Measurements from ENCODE around the gene ZNF784. TPM values are rescaled to one million over a fixed set of nuclear protein-coding genes. Genes with fewer than 3 reads are reported as not detected.
A peak's percentile ranks its signal among the peaks of the same experiment; 100 is the strongest.

Gene ZNF784
- total and polyA plus RNA-seq, 9 of the 15 experiments (the other 6 are each of a cell fraction or from before 2014, with no cell fraction given), result 0.14 to 6.1 (median 2.1) TPM

DNA sequence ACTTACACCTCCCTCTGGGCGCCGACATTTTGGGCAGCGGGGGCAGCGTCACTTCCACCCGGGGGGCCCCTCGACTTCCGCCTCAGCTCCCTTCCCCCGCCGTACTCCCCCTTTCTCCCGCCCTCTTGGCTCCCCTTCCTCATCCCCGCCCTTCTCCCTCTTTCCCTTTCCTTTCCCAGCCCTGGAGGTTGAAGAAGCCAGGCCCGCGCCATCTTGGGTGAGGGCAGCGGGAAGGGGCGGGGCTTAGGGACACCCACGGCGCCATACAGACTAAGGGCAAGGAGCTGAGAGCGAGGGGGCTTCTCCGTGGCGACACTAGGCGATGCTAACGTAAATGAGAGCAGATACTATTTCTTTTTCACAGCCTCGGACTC is 24.9 kb downstream of the ZNF784 start, which contains the start of gene FIZ1 (continued):
- TF ChIP-seq, protein P1, sequence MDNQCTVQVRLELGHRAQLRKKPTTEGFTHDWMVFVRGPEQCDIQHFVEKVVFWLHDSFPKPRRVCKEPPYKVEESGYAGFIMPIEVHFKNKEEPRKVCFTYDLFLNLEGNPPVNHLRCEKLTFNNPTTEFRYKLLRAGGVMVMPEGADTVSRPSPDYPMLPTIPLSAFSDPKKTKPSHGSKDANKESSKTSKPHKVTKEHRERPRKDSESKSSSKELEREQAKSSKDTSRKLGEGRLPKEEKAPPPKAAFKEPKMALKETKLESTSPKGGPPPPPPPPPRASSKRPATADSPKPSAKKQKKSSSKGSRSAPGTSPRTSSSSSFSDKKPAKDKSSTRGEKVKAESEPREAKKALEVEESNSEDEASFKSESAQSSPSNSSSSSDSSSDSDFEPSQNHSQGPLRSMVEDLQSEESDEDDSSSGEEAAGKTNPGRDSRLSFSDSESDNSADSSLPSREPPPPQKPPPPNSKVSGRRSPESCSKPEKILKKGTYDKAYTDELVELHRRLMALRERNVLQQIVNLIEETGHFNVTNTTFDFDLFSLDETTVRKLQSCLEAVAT (IDR thresholded peaks at IDR 0.05), result no peak
- TF ChIP-seq PHF20 (IDR thresholded peaks at IDR 0.05; ENCODE audit: partially characterized antibody) (peak; percentile 88), SMARCA4 (IDR thresholded peaks at IDR 0.05) (no peak), TGIF2 (CRISPR knock-in tag; IDR thresholded peaks at IDR 0.05) (no peak), ELF4 (CRISPR knock-in tag; IDR thresholded peaks at IDR 0.05) (no peak), ZNF696 (CRISPR knock-in tag; conservative IDR thresholded peaks at IDR 0.05) (no peak), FOSL1 (tag; conservative IDR thresholded peaks at IDR 0.05) (peak; percentile 38; the same call in 1 of the 2 replicates), THRAP3 (IDR thresholded peaks at IDR 0.05; ENCODE audit: borderline replicate concordance) (no peak), ZNF23 (CRISPR knock-in tag; IDR thresholded peaks at IDR 0.05) (no peak), HLTF (IDR thresholded peaks at IDR 0.05) (no peak), SMAD4 (CRISPR knock-in tag; conservative IDR thresholded peaks at IDR 0.05) (0 out of 2 replicates have a peak, but pooled peaks have one; percentile 28), ZNF253 (CRISPR knock-in tag; conservative IDR thresholded peaks at IDR 0.05) (no peak), GATA2 (CRISPR knock-in tag; IDR thresholded peaks at IDR 0.05) (no peak), SETDB1 (IDR thresholded peaks at IDR 0.05; ENCODE audit: low read length) (no peak), SMARCE1 (IDR thresholded peaks at IDR 0.05) (no peak), NELFE (IDR thresholded peaks at IDR 0.05; ENCODE audit: insufficient read depth, insufficient read length) (no peak)
- TF ChIP-seq, protein P2, sequence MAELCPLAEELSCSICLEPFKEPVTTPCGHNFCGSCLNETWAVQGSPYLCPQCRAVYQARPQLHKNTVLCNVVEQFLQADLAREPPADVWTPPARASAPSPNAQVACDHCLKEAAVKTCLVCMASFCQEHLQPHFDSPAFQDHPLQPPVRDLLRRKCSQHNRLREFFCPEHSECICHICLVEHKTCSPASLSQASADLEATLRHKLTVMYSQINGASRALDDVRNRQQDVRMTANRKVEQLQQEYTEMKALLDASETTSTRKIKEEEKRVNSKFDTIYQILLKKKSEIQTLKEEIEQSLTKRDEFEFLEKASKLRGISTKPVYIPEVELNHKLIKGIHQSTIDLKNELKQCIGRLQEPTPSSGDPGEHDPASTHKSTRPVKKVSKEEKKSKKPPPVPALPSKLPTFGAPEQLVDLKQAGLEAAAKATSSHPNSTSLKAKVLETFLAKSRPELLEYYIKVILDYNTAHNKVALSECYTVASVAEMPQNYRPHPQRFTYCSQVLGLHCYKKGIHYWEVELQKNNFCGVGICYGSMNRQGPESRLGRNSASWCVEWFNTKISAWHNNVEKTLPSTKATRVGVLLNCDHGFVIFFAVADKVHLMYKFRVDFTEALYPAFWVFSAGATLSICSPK (IDR thresholded peaks at IDR 0.05; ENCODE audit: borderline replicate concordance), result no peak

Data from K562 (cell line).